NCI-H2107 treated with DMSO at 0.1 percent for 48 hours (cell line): ENCODE results near the gene POLD1.
"Not testable (repeated sequence)": the region's sequence is repeated elsewhere in the genome, so short reads cannot be mapped to it uniquely, and the experiment has no call there.

ENCODE experiments used
- DNase-seq: peaks from one replicate; lab custom pipeline; 2025; ENCODE audit not compliant: unreplicated experiment; lab: John Stamatoyannopoulos, UW

Gene POLD1

GRCh38 chr19:50390295-50390694 lies 6.1 kb downstream of the POLD1 start:
- DNase-seq = not testable (repeated sequence)

GRCh38 chr19:50390952-50391351 lies 6.8 kb downstream of the POLD1 start:
- not testable (repeated sequence) for DNase-seq

- DNase-seq = no peak
Observed at GRCh38 chr19:50392759-50393158, 8.6 kb downstream of the POLD1 start.

- no peak for DNase-seq
Observed at GRCh38 chr19:50393589-50393988, 9.4 kb downstream of the POLD1 start.

- no peak for DNase-seq
Observed at GRCh38 chr19:50394017-50394416, 9.9 kb downstream of the POLD1 start.

GRCh38 chr19:50398675-50399367 lies 14.7 kb downstream of the POLD1 start:
- DNase-seq = no peak

GRCh38 chr19:50399368-50399745 lies 15.2 kb downstream of the POLD1 start:
- DNase-seq = no peak

GRCh38 chr19:50401605-50402450 lies 17.7 kb downstream of the POLD1 start:
- DNase-seq = no peak

GRCh38 chr19:50402544-50403301 lies 18.6 kb downstream of the POLD1 start:
- DNase-seq = no peak

- no peak for DNase-seq
Observed at GRCh38 chr19:50406156-50406820, 22.1 kb downstream of the POLD1 start.

- no peak for DNase-seq
Observed at GRCh38 chr19:50406829-50407228, 22.7 kb downstream of the POLD1 start.

GRCh38 chr19:50409347-50409746 lies 25.2 kb downstream of the POLD1 start:
- DNase-seq = no peak

GRCh38 chr19:50410109-50410508 lies 26.0 kb downstream of the POLD1 start:
- no peak for DNase-seq

GRCh38 chr19:50412419-50412818 lies 28.3 kb downstream of the POLD1 start:
- DNase-seq = no peak

GRCh38 chr19:50413096-50413495 lies 28.9 kb downstream of the POLD1 start:
- DNase-seq = no peak

GRCh38 chr19:50413531-50413930 lies 29.4 kb downstream of the POLD1 start:
- no peak for DNase-seq

- DNase-seq = no peak
Observed at GRCh38 chr19:50414864-50415660, 30.9 kb downstream of the POLD1 start.

- no peak for DNase-seq
Observed at GRCh38 chr19:50415661-50416033, 31.5 kb downstream of the POLD1 start.

- DNase-seq = no peak
Observed at GRCh38 chr19:50416034-50416977, 32.2 kb downstream of the POLD1 start.
